Trophoblast cell (in vitro differentiated cells and primary cell): ENCODE results near the gene RAB6C.
"Not testable (repeated sequence)": the region's sequence is repeated elsewhere in the genome, so short reads cannot be mapped to it uniquely, and the experiment has no call there.

Experiments
- DNase-seq, 2 donors: peaks; one replicate each; pipeline ENCODE4 v3.0.0-alpha.2; 2016
- H2AFZ ChIP-seq: 2 replicates; pipeline ENCODE4 v1.6.1; 2013; ENCODE audit warnings: low read length, moderate library complexity, mild to moderate bottlenecking; ENCODE audit not compliant: insufficient read depth, poor library complexity
- H2AK5ac ChIP-seq: 2 replicates; pipeline ENCODE4 v1.6.1; 2013; ENCODE audit warnings: mild to moderate bottlenecking, low read length
- H2BK120ac ChIP-seq: 2 replicates; pipeline ENCODE4 v1.6.1; 2013; ENCODE audit warnings: low read length, mild to moderate bottlenecking, moderate library complexity; ENCODE audit not compliant: insufficient read depth, poor library complexity
- H2BK12ac ChIP-seq: 2 replicates; pipeline ENCODE4 v1.6.1; 2013; ENCODE audit warnings: mild to moderate bottlenecking, low read length, moderate library complexity
- H2BK5ac ChIP-seq: 2 replicates; pipeline ENCODE4 v1.6.1; 2013; ENCODE audit warnings: low read length, low read depth, moderate library complexity, mild to moderate bottlenecking; ENCODE audit not compliant: poor library complexity
- H3K14ac ChIP-seq: 2 replicates; pipeline ENCODE4 v1.6.1; 2013; ENCODE audit warnings: mild to moderate bottlenecking, low read length
- H3K18ac ChIP-seq: 2 replicates; pipeline ENCODE4 v1.6.1; 2013; ENCODE audit warnings: mild to moderate bottlenecking, low read length
- H3K23ac ChIP-seq: 2 replicates; pipeline ENCODE4 v1.6.1; 2013; ENCODE audit warnings: low read length
- H3K27ac ChIP-seq: 2 replicates; pipeline ENCODE4 v1.5.1; 2013; ENCODE audit warnings: low read depth, mild to moderate bottlenecking, inconsistent platforms, low read length, moderate library complexity
- H3K27me3 ChIP-seq: 2 replicates; pipeline ENCODE4 v1.6.1; 2013; ENCODE audit warnings: inconsistent platforms, mild to moderate bottlenecking, low read length, moderate library complexity; ENCODE audit not compliant: insufficient read depth
- H3K36me3 ChIP-seq, 2 experiments: 1 replicate in 1 of 2; 2 replicates in 1 of 2; pipeline ENCODE4 v1.6.1; 2013; ENCODE audit warnings: low read length in 2 of 2, mild to moderate bottlenecking in 2 of 2, moderate library complexity in 1 of 2; ENCODE audit not compliant: insufficient read depth in 2 of 2, control insufficient read depth in 1 of 2
- H3K4ac ChIP-seq: 2 replicates; pipeline ENCODE4 v1.6.1; 2013; ENCODE audit warnings: low read depth, mild to moderate bottlenecking, low read length, moderate library complexity
- H3K4me1 ChIP-seq, 2 experiments: 1 replicate in 1 of 2; 2 replicates in 1 of 2; pipeline ENCODE4 v1.6.1; 2013; ENCODE audit warnings: low read length in 2 of 2, mild to moderate bottlenecking in 2 of 2, moderate library complexity in 1 of 2; ENCODE audit not compliant: insufficient read depth in 2 of 2, control insufficient read depth in 1 of 2
- H3K4me2 ChIP-seq: 2 replicates; pipeline ENCODE4 v1.6.1; 2013; ENCODE audit warnings: inconsistent platforms, mild to moderate bottlenecking, low read length, moderate library complexity
- H3K4me3 ChIP-seq: 2 replicates; pipeline ENCODE4 v1.5.1; 2013; ENCODE audit warnings: mild to moderate bottlenecking, low read depth, low read length, inconsistent platforms
- H3K79me1 ChIP-seq: one replicate; pipeline ENCODE4 v1.6.1; 2013; ENCODE audit warnings: low read length
- H3K79me2 ChIP-seq: 2 replicates; pipeline ENCODE4 v1.6.1; 2013; ENCODE audit warnings: low read length, mild to moderate bottlenecking; ENCODE audit not compliant: control insufficient read depth, insufficient read depth, poor library complexity
- H3K9ac ChIP-seq: 2 replicates; pipeline ENCODE4 v1.6.1; 2013; ENCODE audit warnings: mild to moderate bottlenecking, low read length
- H3K9me3 ChIP-seq: 2 replicates; pipeline ENCODE4 v1.6.1; 2013; ENCODE audit warnings: low read depth, mild to moderate bottlenecking, control low read depth, inconsistent platforms, low read length; ENCODE audit not compliant: insufficient read depth
- H4K12ac ChIP-seq: 2 replicates; pipeline ENCODE4 v1.6.1; 2013; ENCODE audit warnings: low read depth, mild to moderate bottlenecking, low read length, moderate library complexity
- H4K8ac ChIP-seq: 2 replicates; pipeline ENCODE4 v1.6.1; 2013; ENCODE audit warnings: low read depth, mild to moderate bottlenecking, low read length, moderate library complexity
- H4K91ac ChIP-seq: one replicate; pipeline ENCODE4 v1.6.1; 2013; ENCODE audit warnings: low read depth, mild to moderate bottlenecking, low read length, moderate library complexity
- WGBS: extraction: QIAGEN DNeasy Blood & Tissue Kit; methylation state at CpG from one replicate; pipeline ENCODE4 v1.1.7; 2013; ENCODE audit warnings: missing lambda C conversion rate; ENCODE audit not compliant: insufficient read length, insufficient coverage; ENCODE audit errors: extremely low coverage; 5-methylcytosine and 5-hydroxymethylcytosine counted together

RAB6C gene

DNA sequence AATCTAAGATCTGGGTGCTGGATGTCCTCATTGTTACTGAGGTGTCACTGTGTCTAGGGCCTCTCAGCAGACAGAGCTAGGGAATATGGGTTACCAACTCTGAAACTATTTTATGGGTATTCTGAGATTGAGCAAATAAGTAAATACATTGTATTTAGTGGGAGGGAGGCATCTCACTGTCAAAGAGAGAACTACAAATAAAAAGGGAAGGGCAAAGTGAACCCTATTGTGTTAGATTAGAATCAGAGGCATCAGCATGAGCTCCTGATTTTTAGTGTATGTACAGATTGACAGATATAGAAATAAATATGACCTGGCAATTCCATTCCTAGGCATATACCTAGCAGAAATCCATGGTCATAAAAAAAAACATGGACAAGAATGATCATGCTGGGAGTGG lies 33.9 kb upstream of the RAB6C start:
- H2BK5ac ChIP-seq = no peak overlapping the region
- no peak overlapping the region for H3K23ac ChIP-seq
- no peaks in the 10 kb centered on the region for H3K27me3 ChIP-seq
- H3K4ac ChIP-seq = no peak overlapping the region
- no peak overlapping the region for H4K8ac ChIP-seq
- no peak overlapping the region for H3K9ac ChIP-seq
- no peaks in the 10 kb centered on the region for H3K79me2 ChIP-seq
- no peak overlapping the region for H3K4me2 ChIP-seq
- H2AFZ ChIP-seq = no peak overlapping the region
- no peak overlapping the region for H4K12ac ChIP-seq
- H3K9me3 ChIP-seq = no peaks in the 10 kb centered on the region
- no peak overlapping the region for H3K18ac ChIP-seq
- no peaks in the 10 kb centered on the region for H3K36me3 ChIP-seq
- H3K4me1 ChIP-seq = no peaks in the 10 kb centered on the region
- H4K91ac ChIP-seq = no peak overlapping the region
- no peak overlapping the region for H3K14ac ChIP-seq
- DNase-seq = no peak
- no peak overlapping the region for H2AK5ac ChIP-seq
- no peaks in the 10 kb centered on the region for H3K79me1 ChIP-seq
- H3K27ac ChIP-seq = no peak overlapping the region
- no peak overlapping the region for H3K4me3 ChIP-seq
- no peak overlapping the region for H2BK12ac ChIP-seq
- H2BK120ac ChIP-seq = no peak overlapping the region

DNA sequence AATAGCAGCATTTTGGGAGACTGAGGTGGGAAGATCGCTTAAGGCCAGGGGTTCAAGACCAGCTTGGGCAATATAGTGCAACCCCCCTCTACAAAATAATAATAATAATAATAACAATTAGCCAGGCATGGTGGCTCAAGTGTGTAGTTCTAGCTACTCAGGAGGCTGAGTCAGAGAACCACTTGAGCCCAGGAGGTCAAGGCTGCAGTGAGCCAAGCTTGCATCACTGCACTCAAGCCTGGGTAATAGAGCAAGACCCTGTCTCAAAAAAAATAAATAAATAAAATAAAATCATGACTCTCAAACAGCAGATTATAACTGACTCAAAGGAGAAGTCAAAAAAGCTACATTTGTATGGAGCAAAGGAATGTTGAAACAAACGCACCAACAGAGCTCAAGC lies 31.8 kb upstream of the RAB6C start:
- H3K9ac ChIP-seq, H2AFZ ChIP-seq, H2AK5ac ChIP-seq, H3K79me2 ChIP-seq, H3K18ac ChIP-seq, H2BK5ac ChIP-seq, H2BK120ac ChIP-seq, H4K91ac ChIP-seq, H3K79me1 ChIP-seq, H3K36me3 ChIP-seq, H3K27ac ChIP-seq, H3K4me3 ChIP-seq, H4K12ac ChIP-seq, H3K14ac ChIP-seq, H3K9me3 ChIP-seq, H3K4me2 ChIP-seq, H3K4me1 ChIP-seq, H3K23ac ChIP-seq, DNase-seq, H3K27me3 ChIP-seq, H4K8ac ChIP-seq, H3K4ac ChIP-seq, H2BK12ac ChIP-seq: not testable (repeated sequence)
- WGBS = no CpG with 5 or more reads among the region's 2 CpGs

GRCh38 chr2:129956171-129956570 lies 23.3 kb upstream of the RAB6C start:
- H3K79me2 ChIP-seq, H3K14ac ChIP-seq, H3K27me3 ChIP-seq, H3K4me3 ChIP-seq, H3K4me1 ChIP-seq, H3K9me3 ChIP-seq, H3K9ac ChIP-seq, H3K36me3 ChIP-seq, H4K12ac ChIP-seq, H2AK5ac ChIP-seq, H4K8ac ChIP-seq, H3K4ac ChIP-seq, H3K23ac ChIP-seq, H2AFZ ChIP-seq: not testable (repeated sequence)
- Histone ChIP-seq H3K79me1 (peaks cover 15% of the 10 kb centered on the region), H2BK5ac (peak overlapping the region; percentile 46), H4K91ac (peak overlapping the region; percentile 87), H2BK12ac (peak overlapping the region; percentile 88), H2BK120ac (peak overlapping the region; percentile 68), H3K4me2 (peak overlapping the region; percentile 46), H3K18ac (peak overlapping the region; percentile 46), H3K27ac (peak overlapping the region; percentile 94)
- DNase-seq = peak; percentile 69 to 74
- WGBS = no CpG with 5 or more reads among the region's 6 CpGs

- peak; percentile 99 for DNase-seq
- Histone ChIP-seq H2AFZ (no peak overlapping the region), H2BK120ac (no peak overlapping the region), H2BK12ac (no peak overlapping the region), H3K36me3 (no peaks in the 10 kb centered on the region), H3K4ac (no peak overlapping the region), H4K12ac (no peak overlapping the region), H4K8ac (no peak overlapping the region), H3K79me2 (no peaks in the 10 kb centered on the region), H3K27ac (peak overlapping the region; percentile 98), H2BK5ac (no peak overlapping the region), H3K4me1 (peaks cover 4 to 9% of the 10 kb centered on the region in 2 experiments), H3K79me1 (peaks cover 15% of the 10 kb centered on the region), H4K91ac (peak overlapping the region; percentile 26), H3K14ac (no peak overlapping the region), H2AK5ac (no peak overlapping the region), H3K4me3 (no peak overlapping the region), H3K9me3 (no peaks in the 10 kb centered on the region), H3K4me2 (peak overlapping the region; percentile 26), H3K23ac (no peak overlapping the region), H3K9ac (no peak overlapping the region), H3K27me3 (no peaks in the 10 kb centered on the region), H3K18ac (no peak overlapping the region)
- no CpG with 5 or more reads among the region's 4 CpGs for WGBS
Measured at GRCh38 chr2:129957891-129958290, 21.6 kb upstream of the RAB6C start.
